NT2/D1 (cell line): ENCODE data around the gene UGT1A4.

ENCODE experiments used
- SUZ12 ChIP-seq: IDR thresholded peaks from 2 replicates; pipeline ENCODE4 v1.6.1; 2011; ENCODE audit not compliant: insufficient read length, insufficient read depth; ENCODE audit errors: extremely low read depth
- YY1 ChIP-seq: IDR thresholded peaks from 2 replicates; pipeline ENCODE4 v1.6.1; 2011; ENCODE audit not compliant: insufficient read length, insufficient read depth
- ZNF274 ChIP-seq: IDR thresholded peaks from 2 replicates; pipeline ENCODE4 v1.6.1; 2011; ENCODE audit warnings: mild to moderate bottlenecking, low read depth, low read length

DNA sequence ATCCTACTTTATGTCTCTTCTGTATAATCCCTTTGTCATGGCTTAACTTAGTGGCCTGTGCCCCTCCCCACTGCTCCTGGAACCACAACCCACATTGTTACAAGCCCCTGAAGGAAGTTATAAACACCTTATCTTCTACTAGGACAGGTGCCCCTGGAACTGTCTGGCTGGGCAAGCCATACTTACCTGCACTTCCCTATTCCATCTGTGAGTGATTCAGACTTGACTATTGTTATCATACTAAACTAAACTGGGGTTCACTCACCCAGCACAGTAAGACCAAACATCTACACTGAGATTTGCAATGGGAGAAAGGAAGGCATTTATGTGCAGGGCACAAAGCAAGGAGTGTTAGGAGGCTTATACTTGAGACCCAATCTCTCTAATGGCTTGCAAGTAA, 29.5 kb upstream of the UGT1A4 start:
- TF ChIP-seq YY1: no peak
- no peak for TF ChIP-seq ZNF274
- no peak for TF ChIP-seq SUZ12
